GM19043 (cell line): Measurements from ENCODE around the gene SARM1.

Experiments
- ATAC-seq: cut with Tn5 transposase; IDR thresholded peaks from one replicate; pipeline ENCODE4 v1.9.1; 2021; ENCODE audit warnings: low read depth; ENCODE audit not compliant: unreplicated experiment

SARM1 gene

GRCh38 chr17:28392491-28392890 lies 21.0 kb downstream of the SARM1 start:
- ATAC-seq: no peak

DNA sequence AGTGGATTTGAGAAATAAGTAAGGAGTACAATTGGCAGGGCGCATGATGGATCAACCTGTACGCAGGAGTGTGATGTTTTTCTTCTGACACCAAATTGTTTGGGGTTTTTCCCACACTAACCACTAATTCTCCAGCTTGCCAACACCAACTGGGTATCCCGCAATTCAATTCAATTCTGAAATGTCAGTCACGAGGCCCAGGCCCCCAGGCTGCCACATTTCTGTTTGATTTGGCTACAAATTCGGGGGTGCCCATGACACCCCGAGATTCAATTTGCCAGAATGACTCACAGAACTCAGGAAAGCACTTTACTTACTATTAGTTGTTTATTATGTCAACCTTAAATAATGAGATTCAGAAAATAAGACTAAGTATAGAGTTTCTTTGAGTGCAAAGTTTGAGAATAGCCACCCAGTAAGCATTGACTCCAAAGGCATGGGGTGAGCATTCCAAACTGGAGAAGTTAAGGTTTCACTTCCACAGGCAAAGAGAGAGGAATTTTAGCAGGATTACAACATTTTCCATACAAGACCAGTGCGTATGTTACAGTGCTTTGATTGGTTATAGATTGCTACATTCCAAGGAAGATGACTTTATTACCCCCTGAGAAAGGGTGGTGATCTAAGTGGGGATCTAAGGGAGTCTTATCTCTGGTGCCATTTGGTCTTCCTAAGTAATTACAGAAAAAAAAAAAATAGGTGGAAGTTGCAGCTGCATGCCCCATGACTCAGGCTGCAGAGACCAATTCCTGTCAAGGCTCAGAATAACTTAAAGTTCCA lies 23.0 kb downstream of the SARM1 start:
- no peak for ATAC-seq

- ATAC-seq: no peak
Measured at GRCh38 chr17:28395426-28395825, 23.9 kb downstream of the SARM1 start.

DNA sequence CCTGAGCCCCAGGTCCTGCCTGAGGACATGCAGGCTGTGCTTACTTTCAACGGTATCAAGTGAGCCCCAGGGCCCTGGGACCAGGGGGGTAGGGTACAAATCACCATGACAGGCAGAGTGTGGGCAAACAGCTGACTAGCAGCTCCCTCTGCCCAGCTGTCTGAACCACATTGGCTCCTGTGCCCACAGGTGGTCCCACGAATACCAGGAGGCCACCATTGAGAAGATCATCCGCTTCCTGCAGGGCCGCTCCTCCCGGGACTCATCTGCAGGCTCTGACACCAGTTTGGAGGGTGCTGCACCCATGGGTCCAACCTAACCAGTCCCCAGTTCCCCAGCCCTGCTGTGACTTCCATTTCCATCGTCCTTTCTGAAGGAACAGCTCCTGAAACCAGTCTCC lies 24.5 kb downstream of the SARM1 start:
- ATAC-seq: no peak

DNA sequence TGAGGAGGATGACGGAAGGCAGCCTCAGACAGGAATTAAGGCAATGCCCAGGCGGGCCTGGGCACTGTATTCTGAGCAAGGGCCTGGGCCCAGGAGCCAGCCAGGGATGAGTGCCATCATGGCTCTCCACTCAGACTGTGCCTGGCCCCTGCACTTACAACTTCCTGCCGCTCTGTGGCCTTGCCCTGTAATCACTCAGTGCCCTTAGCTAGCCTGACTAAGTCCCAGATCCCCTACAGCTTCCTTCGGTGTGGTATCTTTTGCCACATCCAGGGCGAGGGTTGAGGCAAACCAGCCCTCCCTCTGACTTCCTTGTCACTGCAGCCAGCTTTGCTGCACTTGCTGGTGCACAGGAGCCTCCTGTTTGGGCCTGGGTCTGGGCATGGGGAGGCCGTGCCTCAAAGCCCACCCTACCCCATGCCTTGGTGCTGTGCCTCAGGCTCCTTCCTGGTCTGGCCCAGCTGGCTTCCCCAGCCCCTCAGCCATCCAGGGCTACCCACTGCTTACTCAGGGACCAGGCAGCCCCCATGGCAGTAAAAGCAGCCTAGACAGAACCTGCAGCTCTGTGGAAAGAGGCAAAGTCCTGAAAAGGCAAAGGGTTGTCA lies 25.2 kb downstream of the SARM1 start:
- no peak for ATAC-seq

DNA sequence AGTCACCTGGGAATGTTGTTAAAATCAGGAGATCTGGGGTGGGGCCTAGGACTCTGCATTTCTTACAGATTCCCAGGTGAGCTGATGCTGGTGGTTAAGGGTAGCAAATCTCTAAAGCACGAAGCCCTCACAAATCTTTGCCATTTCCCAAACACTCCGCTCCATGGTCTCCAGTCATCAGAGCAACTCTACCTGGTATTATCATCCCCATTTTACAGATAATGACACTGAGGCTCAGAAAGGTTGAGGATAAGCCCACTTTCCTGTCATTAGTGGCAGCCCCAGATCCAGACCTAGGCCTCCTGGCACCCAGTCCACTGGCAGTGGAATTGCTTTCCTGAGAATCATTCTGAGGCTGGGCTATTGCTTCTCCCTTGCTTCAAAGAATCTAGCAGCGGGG lies 25.8 kb downstream of the SARM1 start:
- no peak for ATAC-seq

- no peak for ATAC-seq
Measured at GRCh38 chr17:28397687-28398279, 26.3 kb downstream of the SARM1 start.

GRCh38 chr17:28398280-28398981 lies 26.9 kb downstream of the SARM1 start:
- no peak for ATAC-seq

DNA sequence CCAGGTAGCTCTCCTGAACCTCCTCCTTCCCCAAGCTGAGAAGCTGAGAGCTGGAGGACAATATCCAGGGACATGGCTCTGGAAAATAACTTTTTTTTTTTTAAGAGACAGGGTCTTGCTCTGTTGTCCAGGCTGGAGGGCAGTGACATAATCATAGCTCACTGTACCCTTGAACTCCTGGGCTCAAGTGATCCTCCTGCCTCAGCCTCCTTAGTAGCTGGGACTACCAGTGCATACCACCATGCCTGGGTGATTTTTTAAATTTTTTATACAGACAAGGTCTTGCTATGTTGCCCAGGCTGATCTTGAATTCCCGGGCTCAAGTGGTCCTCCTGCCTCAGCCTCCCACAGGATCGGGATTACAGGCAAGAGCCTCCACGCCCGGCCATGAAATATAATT lies 28.3 kb downstream of the SARM1 start:
- no peak for ATAC-seq

DNA sequence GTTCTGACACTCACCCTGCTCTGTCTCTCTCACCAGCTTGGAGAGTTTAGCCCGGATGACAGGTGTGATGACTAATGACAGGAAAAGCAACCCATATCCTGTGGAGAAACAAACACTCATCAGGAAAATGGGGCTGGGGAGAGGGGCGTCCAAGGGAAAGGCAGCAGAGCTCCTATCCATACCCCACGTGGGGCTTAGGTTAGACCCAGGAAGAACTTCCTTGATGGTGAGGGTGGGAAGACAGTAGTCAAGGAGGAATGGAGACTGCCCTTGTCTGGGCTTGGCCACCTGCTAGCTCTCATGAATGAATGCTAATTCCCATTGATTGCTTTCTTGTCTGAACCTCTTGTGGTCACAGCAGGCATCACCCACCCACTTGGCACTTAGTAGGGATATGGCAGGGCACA lies 30.7 kb downstream of the SARM1 start:
- ATAC-seq: no peak

DNA sequence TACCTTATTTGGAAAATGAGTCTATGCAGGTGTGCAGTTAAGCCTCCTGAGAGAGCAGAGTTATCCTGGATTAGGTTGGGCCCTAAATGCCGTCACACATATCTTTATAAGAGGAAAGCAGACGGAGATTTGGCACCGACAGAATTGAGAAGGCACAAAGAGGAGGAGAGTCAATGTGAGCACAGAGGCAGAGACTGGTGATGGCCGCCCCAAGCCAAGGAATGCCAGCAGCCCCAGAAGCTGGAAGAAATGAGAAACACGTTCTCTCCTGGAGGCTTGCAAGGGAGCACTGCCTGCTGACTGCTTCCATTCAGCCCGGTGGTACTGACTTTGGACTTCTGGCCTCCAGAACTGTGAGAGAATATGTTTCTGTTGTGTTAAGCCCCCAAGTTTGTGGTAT lies 31.4 kb downstream of the SARM1 start:
- ATAC-seq: no peak

DNA sequence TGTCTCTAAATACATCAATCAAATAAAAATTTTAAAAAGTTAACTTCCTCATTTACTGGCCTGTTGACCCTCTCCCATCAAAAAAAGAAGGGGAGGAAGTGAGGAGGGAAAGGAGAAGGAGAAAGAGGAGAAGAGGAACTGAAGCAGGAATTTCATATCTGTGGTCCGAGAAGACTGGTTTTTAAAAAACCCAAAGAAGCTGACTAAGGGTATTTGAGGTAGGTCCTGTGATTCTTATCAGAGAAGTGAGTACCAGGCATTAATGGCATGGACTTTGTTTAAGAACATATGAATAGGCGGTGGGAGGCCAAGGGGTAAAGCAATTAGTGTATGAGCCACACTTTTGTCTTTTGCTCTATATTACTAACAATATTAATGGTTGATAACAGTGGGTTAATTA lies 32.5 kb downstream of the SARM1 start:
- ATAC-seq: no peak

GRCh38 chr17:28404461-28404811 lies 32.9 kb downstream of the SARM1 start:
- ATAC-seq: no peak

- no peak for ATAC-seq
Measured at GRCh38 chr17:28404812-28405570, 33.5 kb downstream of the SARM1 start.

DNA sequence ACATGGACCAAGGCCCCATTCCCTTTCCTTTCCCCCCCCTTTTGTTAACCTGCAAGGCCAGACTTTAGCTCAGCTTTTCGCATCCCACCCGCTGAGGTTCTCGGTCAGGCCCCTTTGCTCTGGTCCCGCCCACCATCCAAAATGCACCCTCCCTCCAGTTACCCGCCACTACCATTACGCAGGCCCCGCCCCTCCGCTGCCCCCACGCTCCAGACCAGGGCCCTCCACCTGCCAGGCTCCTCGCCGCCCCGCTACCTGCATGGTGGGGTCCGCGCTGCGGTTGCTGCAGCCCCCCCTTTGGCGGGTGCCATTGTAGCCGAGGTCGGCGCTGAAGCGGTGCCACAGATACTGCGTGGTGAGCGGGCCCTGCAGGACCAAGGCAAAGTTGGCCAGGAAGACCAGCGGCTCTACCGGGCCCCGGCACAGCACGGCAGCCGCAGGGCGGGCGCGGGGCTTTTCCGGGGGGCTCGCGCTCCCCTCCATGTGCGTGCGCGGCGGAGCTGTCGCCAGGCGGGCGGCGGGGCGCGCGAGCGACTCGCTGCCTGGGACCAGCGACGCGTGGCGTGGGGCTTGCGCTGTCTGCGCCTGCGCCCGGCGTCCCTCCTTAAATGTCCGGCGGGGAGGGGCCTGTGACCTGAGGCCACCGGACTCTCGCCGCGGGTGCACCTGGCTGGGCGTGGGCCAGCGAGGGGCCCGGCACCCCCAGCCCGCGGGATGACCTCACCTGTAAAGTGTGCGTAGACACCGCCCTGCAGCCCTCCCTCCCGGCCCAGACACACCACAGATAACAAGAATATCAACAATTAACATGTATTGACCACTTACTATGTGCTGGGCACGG lies 34.4 kb downstream of the SARM1 start, which contains the start of gene SLC46A1:
Gene SLC46A1 (minus strand): TSS at position 581 of the 841 bp plus-strand sequence. CDS start 98 bp downstream, at position 483.
- ATAC-seq: no peak

DNA sequence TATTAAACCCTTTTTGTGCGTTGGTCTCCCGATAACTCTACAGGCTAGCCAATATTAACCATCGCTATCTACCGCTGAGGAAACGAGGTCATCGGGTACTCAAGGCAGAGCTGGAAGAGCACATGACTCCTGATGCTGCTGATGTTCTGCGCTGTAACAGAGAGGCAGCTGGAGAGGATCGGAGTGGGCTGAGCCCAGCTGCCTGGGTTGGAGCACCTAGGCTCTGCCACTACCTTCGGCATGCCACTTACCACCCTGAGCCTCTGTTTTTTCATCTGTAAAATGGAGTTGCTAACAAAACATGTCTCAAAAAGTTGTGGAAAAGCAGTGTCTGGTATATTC lies 35.0 kb downstream of the SARM1 start:
- no peak for ATAC-seq

GRCh38 chr17:28407130-28407973 lies 35.9 kb downstream of the SARM1 start:
- ATAC-seq: no peak

GRCh38 chr17:28407974-28408306 lies 36.4 kb downstream of the SARM1 start:
- ATAC-seq: no peak

DNA sequence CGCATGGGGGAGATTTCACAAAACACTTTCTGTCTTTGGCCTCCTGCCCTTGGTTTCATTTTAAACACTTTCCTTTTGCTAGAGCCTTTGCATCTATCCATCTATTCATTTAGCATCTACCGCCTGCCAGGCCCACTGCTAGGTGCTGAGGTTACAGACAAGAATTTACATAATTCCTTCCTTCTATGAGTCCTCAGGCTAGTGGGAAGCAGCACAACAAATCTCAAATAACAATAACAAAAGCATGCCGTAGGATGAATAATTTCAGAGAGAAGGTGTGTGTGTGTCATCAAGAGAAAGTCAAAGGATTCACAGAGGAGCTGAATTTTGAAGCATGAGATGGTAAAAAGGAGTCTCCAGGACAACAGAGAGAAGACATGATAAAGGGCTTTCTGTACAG lies 40.6 kb downstream of the SARM1 start:
- ATAC-seq: no peak
